Measurements from ENCODE around the gene SH3BP1.

DNA sequence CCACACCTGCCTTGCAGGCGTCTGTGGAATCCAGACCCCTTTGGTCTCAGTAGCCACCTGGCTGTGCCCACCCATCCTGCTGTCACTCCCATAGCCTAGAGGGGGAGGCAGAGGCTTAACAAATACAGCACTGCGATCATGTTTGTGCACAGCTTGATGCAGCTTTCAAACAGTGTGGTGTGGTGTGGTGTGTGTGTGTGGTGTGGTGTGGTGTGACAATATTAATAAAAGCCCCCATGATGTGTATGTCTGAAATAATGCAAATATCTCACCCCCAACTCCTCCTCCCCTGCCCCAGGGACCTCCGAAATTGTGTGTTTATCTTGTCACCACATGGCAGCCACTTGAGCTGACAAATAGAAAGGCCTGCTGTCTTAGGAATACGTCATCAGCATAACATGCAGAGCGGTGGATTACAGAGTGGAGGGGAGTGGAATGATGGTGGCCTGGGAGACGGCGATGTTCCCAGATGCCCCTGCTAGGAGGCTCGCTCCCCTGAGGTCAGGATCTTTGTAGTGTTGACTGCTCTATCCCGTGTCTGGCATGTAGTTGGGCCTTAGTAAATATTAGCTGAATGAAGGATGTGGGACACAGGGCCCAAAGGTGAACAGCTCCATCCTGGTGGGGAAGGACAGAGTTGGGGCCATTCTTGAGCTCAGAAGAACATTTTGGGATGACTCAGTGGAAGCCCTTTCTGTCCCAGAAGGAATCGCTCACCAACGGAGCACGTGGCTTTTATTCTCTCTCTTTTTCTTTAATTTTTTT lies 21.9 kb downstream of the SH3BP1 start:
- TF ChIP-seq POLR2AphosphoS5 (IDR thresholded peaks at IDR 0.05; ENCODE audit: low read depth, low read length) (no peak), TAF1 (IDR thresholded peaks at IDR 0.05; ENCODE audit: borderline replicate concordance, low read depth, low read length) (no peak), POLR2A (IDR thresholded peaks at IDR 0.05; ENCODE audit: low read depth, low read length) (no peak)

All from GM12892 (cell line).